WI38 (cell line): ENCODE data around the gene MNX1.

Source experiments
- H3K4me3 ChIP-seq: 2 replicates; pipeline ENCODE4 v1.5.1; 2011; ENCODE audit warnings: low read depth, mild to moderate bottlenecking, control low read depth, low read length
- TF ChIP-seq, protein P1 (sequence below): IDR thresholded peaks from 2 replicates; pipeline ENCODE4 v1.5.1; 2012; ENCODE audit warnings: low read depth, mild to moderate bottlenecking, control low read depth, low read length

Gene MNX1

DNA sequence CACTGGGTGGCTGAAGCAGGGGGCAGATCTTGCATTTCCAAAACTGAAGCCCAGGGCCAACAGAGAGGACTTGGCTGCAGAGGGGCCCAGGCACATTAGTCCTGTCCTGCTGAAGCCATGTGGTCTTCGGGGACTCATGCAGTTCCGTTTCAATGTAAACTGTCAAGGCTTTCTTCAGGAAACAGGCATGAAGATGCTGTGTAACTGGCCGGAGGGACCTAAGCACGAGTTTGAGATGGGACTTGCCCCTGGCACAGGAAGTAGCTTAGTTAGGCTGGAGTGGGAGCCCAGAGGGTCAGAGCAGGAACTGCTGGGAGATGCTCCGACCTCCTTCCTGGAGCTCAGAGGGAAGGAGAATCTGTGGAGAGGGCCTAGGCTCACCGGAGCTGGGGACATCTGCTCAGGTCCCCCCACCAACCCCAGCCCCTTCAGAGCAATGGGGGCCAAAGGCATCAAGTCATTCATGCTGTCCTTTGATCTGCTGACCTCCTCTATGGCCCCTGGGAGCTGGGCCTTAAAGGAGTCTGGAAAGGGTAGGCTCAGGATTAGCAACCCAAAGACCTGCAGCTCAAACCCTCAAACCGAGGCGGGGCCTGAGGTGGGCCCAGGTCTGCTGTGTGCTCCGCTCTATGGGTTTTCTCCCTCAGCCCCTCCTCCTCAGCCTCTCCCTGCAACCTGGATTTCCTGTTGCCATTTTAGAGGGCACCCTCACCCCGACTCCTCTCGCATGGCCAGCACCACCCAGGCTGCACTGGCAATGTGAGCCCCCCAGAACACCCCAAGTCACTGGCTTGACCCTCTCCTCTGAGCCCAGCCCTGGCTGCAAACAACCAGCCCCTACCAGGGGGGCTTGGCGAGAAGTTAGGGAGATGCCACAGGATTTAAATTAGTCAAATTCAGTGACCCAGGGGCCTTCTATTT is 4.4 kb upstream of the MNX1 start:
- H3K4me3 ChIP-seq: no peak overlapping the region
- TF ChIP-seq, protein P1, sequence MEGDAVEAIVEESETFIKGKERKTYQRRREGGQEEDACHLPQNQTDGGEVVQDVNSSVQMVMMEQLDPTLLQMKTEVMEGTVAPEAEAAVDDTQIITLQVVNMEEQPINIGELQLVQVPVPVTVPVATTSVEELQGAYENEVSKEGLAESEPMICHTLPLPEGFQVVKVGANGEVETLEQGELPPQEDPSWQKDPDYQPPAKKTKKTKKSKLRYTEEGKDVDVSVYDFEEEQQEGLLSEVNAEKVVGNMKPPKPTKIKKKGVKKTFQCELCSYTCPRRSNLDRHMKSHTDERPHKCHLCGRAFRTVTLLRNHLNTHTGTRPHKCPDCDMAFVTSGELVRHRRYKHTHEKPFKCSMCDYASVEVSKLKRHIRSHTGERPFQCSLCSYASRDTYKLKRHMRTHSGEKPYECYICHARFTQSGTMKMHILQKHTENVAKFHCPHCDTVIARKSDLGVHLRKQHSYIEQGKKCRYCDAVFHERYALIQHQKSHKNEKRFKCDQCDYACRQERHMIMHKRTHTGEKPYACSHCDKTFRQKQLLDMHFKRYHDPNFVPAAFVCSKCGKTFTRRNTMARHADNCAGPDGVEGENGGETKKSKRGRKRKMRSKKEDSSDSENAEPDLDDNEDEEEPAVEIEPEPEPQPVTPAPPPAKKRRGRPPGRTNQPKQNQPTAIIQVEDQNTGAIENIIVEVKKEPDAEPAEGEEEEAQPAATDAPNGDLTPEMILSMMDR: no peak

DNA sequence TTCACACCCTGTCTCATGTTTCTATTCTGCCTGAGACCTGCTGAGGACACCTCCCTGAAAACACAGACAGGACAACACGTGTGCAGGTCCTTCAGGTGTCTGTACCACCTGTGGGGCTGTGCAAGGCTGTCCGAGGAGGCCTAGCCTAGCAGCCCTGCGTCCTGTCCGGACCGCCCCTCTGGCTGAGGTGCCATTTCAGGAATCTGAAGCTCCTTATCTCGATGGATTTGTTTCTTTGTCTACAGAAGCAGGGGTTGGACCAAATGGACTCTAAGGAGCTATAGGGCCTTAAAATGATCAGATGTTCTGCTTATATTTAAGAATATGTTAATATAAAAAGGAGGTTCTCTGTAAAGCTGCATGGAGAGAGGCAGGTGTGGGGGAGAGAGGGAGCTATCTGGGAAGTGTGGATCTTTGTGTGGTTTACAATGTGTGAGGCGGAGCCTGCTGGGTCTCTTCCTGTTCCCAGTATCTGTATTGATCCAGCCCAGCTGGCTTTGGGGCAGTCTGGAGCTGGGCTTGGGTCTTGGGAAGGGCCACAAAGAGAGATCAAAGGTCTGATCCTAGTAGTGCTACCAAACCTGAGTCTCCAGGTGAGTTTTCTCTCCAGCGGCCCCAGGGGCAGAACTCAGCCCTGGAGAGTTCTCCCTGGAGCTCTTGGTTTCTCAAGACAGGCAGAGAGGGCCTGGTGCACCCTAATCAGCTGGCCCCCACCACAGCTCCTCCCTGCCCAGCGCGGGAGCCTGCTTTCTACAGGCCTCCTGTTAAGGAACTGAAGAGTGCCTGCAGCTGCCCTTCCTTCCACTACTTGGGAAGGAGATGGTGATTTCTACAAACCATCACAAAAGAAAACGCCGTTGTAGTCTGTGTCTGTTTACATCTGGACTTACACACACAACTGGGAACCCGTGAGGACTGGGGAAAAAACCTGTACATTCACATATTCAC is 3.4 kb upstream of the MNX1 start:
- TF ChIP-seq, protein P1: no peak
- H3K4me3 ChIP-seq: no peak overlapping the region

DNA sequence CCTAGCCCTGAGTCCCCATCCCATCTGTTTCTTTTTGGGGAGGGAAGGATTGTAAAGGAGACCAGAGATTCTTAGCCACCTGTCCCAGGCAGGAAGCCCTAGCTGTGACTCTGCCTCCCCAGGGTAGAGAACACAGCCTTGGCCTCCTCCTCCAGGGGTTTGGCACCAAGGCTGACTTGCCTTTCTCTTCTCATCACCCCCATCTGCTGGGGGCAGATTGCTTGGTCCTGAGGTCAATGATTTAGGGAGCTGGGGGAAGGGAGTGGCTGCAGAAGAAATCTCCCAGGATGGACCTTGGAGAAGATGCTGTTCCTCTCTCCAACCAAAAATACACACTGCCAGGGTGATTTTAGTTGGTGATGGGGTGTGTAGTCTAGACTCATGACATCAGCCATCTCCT is 2.6 kb upstream of the MNX1 start:
- TF ChIP-seq, protein P1: no peak
- no peak overlapping the region for H3K4me3 ChIP-seq

DNA sequence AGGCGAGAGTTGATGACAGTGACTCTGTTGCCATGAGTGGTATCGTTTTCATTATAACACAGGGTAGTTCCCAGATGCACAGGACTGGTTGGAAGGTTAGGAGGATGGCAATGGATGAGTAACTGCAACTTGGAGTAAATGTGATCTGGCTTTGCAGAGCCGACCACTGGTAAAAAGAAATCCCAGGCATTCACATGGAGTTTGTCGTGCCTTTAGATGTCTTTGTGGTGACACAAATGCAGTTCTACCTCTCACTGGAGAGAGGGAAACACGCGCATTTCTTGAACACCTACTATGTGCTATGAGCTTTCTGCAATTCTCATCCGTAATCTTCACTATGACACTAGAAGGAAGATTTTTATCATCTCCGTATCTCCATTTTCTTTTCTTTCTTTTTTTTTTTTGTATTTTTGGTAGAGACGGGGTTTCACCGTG is 1.7 kb upstream of the MNX1 start:
- TF ChIP-seq, protein P1: no peak

DNA sequence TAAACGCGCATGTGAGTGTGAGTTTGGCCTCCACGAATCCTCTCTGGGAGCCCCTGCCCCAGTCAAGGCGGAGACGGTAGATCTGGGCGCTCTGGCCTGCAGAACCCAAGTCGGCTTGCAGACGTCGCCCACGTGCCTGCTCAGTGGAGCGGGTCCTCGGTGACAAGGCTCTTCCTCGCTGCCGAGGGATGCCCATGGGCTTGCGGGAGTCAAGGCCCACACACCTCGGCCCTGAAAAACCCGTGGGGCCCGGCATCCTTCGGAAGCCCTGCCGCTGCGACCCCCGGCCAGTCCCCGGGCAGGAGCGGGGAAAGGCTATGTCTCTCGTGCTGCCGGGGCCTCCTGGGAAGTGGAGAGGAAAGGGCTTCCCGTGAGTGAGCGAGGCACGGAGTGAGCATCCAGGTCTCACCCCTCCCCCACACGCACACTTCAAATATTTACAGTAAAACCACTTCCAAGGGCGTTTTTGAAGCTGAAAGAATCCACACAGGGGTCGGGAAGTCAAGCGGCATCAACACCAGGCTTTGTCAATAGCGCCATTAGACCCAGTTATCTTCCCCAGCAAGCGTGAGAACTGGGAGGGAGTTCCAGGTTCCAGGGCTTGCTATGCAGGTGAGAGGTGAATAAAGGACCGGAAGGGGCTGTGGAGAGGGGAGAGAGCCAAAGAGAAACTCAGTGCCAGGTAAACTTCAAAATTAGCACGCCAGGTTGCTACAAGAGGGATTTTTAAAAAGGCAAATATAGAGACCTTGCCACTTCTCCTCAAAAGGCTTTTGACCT is 1.1 kb upstream of the MNX1 start:
- TF ChIP-seq, protein P1: no peak
- no peak overlapping the region for H3K4me3 ChIP-seq

More for the DNA sequence above, 1.7 kb upstream of the MNX1 start:
- no peak overlapping the region for H3K4me3 ChIP-seq

DNA sequence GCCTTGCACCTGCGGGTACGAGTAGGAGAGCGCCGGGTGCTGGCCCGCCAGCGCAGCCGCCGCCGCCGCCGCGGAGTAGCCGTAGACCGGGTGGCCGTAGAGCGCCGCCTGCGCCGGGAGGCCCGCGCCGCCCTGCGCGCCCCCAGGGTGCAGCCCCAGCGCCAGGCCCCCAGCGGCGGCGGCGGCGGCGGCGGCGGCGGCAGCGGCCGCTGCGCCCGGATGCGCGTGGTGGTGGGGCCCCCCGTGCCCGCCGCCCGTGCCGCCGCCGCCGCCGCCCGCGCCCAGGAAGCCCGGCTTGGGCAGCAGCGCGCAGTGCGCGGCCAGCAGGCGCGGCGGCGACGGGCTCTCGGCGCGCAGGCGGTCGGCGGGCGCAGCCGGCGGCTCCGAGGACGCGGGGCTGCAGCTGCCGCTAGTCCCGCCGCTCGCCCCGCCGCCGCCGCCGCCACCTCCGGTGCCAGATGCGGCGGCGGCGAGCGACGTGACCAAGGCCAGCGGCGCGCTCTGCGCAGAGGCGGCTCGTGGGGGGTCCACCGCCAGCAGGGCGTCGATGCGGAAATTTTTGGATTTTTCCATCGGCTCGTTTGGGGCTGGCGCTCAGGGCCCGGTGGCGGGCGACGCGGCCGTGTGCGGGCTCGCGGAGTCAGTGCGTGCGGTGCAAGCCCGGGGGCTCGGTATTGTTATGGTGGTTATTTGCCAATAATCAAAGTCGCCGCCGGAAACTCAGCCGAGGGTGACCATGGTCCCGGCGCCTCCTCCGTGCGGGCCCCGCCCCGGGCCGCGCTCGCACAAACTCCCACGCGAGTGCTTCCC is 480 bp downstream of the MNX1 start:
- no peak overlapping the region for H3K4me3 ChIP-seq
- TF ChIP-seq, protein P1: no peak
